Gastrocnemius medialis (tissue), 4 donors: ENCODE data around the gene R3HCC1L.

Source experiments
- POLR2A ChIP-seq, 2 donors: fragments of 450-650 bp; IDR thresholded peaks; one replicate each; pipeline ENCODE4 v1.6.1; 2017; ENCODE audit warnings: antibody characterized with exemption in 2 of 2, mild to moderate bottlenecking in 2 of 2, moderate library complexity in 2 of 2
- TF ChIP-seq, protein P1 (sequence below), 5 experiments: fragments of 450-650 bp in 3 of 5; fragments of 200-600 bp in 2 of 5; sonication (generic) in 2 of 5; IDR thresholded peaks in 4 of 5; conservative IDR thresholded peaks in 1 of 5; 1 replicate in 4 of 5; 2 replicates in 1 of 5; pipeline ENCODE4 v1.5.1; 2016 to 2019; ENCODE audit warnings: antibody characterized with exemption in 5 of 5, mild to moderate bottlenecking in 3 of 5, moderate library complexity in 3 of 5

DNA sequence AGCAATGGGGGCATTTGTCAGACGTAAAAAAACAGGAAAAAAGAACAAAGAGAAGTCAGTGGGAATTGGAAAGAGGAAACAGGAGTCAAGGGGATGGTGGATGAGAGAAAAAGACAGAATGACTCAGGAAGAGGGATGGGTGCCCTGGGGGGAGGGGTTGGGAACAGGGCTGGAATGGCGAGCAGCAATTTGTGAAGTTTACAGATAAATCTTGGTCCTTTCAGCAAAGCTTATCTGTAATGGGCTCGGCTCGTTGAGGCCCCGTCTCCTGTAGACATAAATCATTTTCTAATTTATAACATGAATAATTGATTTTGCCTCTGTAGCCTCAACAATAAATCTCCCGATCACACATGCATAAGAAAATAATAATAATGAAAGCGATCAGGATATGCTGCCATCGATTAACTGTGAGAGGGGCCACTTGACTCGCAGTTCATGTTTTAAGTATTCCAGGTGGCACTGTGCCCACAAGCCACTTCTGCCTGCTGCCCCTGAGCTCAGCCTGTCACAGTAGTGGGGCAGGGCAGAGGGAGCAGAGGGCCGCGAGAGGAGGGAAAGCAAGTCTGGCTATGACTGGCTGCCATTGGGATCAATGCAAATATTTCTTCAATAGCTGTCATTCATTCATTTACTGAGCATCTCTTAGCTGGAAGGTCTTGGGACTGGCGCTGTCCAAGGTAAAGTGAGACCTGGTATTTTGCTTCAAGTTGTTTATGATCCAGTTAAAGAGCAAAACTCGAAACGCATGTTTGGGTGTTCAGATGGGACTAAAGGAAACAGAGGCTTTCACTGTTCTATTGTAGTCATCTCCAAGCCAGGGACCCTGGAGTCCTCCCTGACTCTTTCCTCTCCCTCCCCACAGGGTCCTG lies 47.4 kb upstream of the R3HCC1L start:
- TF ChIP-seq, protein P1, sequence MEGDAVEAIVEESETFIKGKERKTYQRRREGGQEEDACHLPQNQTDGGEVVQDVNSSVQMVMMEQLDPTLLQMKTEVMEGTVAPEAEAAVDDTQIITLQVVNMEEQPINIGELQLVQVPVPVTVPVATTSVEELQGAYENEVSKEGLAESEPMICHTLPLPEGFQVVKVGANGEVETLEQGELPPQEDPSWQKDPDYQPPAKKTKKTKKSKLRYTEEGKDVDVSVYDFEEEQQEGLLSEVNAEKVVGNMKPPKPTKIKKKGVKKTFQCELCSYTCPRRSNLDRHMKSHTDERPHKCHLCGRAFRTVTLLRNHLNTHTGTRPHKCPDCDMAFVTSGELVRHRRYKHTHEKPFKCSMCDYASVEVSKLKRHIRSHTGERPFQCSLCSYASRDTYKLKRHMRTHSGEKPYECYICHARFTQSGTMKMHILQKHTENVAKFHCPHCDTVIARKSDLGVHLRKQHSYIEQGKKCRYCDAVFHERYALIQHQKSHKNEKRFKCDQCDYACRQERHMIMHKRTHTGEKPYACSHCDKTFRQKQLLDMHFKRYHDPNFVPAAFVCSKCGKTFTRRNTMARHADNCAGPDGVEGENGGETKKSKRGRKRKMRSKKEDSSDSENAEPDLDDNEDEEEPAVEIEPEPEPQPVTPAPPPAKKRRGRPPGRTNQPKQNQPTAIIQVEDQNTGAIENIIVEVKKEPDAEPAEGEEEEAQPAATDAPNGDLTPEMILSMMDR (IDR thresholded peaks at IDR 0.05 in 4 of 5, conservative IDR thresholded peaks at IDR 0.05 in 1 of 5): no peak
- TF ChIP-seq POLR2A (IDR thresholded peaks at IDR 0.05): no peak
